ENCODE data around the gene PTPRD. TPM values are rescaled to one million over a fixed set of nuclear protein-coding genes. Genes with fewer than 3 reads are reported as not detected.

Gene PTPRD
- total RNA-seq, 1 donor: 0.52 TPM

DNA sequence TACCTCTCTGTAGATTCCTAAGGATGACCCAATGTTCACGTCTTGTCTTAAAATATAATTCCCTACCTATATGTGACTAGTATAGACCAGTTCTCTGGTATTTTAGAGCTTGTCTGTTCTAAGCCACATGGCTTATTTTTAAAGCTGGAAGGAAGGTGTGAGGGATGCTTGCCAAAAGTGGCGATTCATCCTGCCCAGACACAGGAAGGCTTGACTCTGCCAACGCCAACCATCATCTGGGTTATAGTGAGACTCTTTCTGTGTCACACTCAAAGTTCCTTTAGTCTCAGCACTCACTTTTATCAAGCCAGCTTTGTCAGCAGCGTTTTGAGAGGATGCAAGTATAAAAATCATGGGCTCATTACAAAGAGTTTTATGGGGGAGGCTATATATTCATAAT is 500.0 kb downstream of the PTPRD start:
- H3K4me3 ChIP-seq (ENCODE audit: low read length): no peak overlapping the region
- no peaks in the 10 kb centered on the region for H3K9me3 ChIP-seq (ENCODE audit: low read depth, low read length)
- no peaks in the 10 kb centered on the region for H3K27me3 ChIP-seq (ENCODE audit: insufficient read depth, low read length)
- no peaks in the 10 kb centered on the region for H3K4me1 ChIP-seq (ENCODE audit: insufficient read depth, low read length)

DNA sequence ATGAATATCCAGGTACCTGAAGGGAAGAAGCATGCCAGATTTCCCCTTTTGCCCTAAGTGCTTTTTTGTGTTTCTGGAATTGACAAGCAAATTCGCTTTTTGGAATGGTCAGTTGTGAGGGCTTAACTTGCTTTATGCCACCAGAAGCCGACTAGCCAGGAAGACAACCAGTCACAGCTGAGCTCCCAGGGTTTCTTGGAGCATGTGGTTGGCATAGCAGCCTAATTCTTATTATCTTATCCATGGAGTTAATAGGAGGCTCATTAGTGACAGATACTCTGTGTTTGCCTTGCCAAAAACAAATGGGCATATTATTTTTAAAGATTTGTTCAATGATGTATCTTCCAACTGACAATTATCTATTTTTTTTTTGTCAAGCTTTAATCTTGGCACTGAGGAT is 500.7 kb downstream of the PTPRD start:
- H3K27me3 ChIP-seq (ENCODE audit: insufficient read depth, low read length): no peaks in the 10 kb centered on the region
- no peak overlapping the region for H3K4me3 ChIP-seq (ENCODE audit: low read length)
- no peaks in the 10 kb centered on the region for H3K9me3 ChIP-seq (ENCODE audit: low read depth, low read length)
- no peaks in the 10 kb centered on the region for H3K4me1 ChIP-seq (ENCODE audit: insufficient read depth, low read length)

DNA sequence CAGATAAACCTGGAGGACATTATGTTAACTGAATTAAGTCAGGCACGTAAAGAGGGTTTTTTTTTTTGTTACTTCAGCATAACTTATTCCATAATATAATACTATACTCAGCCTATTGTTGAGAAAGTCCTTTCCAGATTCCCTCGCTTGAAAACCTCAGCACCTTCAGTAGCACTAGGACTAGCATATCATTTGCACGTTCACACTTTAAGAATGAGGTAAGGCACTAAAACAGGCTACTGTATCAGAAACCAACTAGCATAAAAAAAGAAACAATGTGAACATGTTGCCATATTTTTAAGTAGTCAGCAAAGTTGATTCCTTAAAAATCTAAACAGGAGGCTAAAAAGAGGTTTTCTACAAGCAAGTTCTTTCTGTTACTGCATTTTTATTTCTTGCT is 504.0 kb downstream of the PTPRD start:
- H3K9me3 ChIP-seq (ENCODE audit: low read depth, low read length): no peaks in the 10 kb centered on the region
- no peaks in the 10 kb centered on the region for H3K27me3 ChIP-seq (ENCODE audit: insufficient read depth, low read length)
- H3K4me3 ChIP-seq (ENCODE audit: low read length): no peak overlapping the region
- no peaks in the 10 kb centered on the region for H3K4me1 ChIP-seq (ENCODE audit: insufficient read depth, low read length)

DNA sequence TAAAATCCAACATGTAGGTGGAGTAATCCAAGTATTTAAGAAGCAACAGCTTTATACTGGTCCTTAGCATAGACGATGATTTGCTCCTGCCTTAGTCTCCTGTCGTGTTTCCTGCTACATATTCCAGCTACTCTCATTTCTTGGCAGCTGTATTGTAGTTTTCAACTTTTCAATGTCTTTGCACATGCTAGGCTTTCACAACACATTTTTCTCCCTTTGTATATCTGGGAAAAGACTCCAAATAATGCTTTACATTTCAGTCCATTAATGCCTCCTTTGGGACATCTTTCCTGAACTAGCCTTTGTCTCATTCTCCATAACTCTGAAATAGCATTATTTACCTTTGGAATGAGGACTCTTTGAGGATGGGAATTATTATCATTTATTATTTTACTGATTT is 508.0 kb downstream of the PTPRD start:
- H3K4me1 ChIP-seq (ENCODE audit: insufficient read depth, low read length): no peaks in the 10 kb centered on the region
- H3K9me3 ChIP-seq (ENCODE audit: low read depth, low read length): no peaks in the 10 kb centered on the region
- H3K4me3 ChIP-seq (ENCODE audit: low read length): no peak overlapping the region
- no peaks in the 10 kb centered on the region for H3K27me3 ChIP-seq (ENCODE audit: insufficient read depth, low read length)

DNA sequence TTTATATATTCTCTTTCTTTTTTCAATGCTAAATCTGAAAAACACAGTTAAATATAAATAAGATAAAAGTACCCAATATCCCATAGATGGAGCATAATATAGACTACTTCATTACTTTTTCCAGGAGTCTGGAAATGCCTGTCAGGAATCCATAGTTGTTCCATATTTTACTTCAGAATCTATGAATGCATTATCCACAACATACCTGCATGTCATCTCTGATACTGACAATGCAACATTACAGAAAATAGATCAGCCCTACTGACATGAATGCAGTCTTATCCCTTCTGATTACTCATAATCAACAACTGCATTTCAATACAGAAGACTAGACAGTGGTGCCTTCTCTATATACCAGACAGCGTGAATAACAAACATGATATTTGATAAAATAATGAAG is 517.6 kb downstream of the PTPRD start:
- H3K4me3 ChIP-seq (ENCODE audit: low read length): no peak overlapping the region
- H3K27me3 ChIP-seq (ENCODE audit: insufficient read depth, low read length): no peaks in the 10 kb centered on the region
- H3K9me3 ChIP-seq (ENCODE audit: low read depth, low read length): no peaks in the 10 kb centered on the region
- H3K4me1 ChIP-seq (ENCODE audit: insufficient read depth, low read length): no peaks in the 10 kb centered on the region

DNA sequence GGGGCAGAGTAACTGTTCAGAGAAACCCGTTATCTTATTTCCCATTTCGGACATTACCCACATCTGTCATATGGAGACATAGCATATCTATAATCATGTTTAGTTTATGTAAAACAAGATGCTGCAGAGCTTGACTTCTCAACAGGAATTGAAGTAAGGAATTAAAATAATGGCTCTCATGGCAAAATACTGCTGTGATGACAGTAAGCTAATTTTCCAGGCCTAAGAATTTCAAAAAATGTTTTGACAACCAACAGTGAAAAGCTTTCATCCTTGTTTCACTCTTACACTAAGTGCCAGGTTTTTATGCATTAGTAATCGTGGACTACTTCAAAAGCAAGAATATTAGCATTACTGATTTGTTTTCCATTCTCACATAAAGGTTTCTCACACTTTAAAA is 518.2 kb downstream of the PTPRD start:
- H3K4me3 ChIP-seq (ENCODE audit: low read length): no peak overlapping the region
- no peaks in the 10 kb centered on the region for H3K27me3 ChIP-seq (ENCODE audit: insufficient read depth, low read length)
- H3K9me3 ChIP-seq (ENCODE audit: low read depth, low read length): no peaks in the 10 kb centered on the region
- H3K4me1 ChIP-seq (ENCODE audit: insufficient read depth, low read length): no peaks in the 10 kb centered on the region

DNA sequence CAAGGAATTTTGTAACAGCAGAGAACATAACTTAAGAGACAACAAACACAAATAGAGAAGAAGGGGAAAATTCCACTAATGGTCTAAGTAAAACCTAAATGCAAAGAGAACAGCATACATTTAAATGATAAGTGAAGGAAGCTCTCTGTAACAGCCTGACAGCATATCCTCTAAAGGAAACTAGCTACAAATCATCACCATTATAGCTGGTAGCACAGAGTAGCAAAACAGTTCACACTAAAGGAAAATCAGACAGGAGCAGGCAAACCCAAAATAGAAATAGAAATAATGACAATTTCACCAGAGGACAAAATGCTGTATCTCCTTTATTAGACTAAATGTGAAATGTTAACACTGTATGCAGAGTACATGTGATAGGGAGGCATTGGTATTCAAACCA is 532.8 kb downstream of the PTPRD start:
- H3K27me3 ChIP-seq (ENCODE audit: insufficient read depth, low read length): no peaks in the 10 kb centered on the region
- H3K4me3 ChIP-seq (ENCODE audit: low read length): no peak overlapping the region
- H3K9me3 ChIP-seq (ENCODE audit: low read depth, low read length): no peaks in the 10 kb centered on the region
- no peaks in the 10 kb centered on the region for H3K4me1 ChIP-seq (ENCODE audit: insufficient read depth, low read length)

DNA sequence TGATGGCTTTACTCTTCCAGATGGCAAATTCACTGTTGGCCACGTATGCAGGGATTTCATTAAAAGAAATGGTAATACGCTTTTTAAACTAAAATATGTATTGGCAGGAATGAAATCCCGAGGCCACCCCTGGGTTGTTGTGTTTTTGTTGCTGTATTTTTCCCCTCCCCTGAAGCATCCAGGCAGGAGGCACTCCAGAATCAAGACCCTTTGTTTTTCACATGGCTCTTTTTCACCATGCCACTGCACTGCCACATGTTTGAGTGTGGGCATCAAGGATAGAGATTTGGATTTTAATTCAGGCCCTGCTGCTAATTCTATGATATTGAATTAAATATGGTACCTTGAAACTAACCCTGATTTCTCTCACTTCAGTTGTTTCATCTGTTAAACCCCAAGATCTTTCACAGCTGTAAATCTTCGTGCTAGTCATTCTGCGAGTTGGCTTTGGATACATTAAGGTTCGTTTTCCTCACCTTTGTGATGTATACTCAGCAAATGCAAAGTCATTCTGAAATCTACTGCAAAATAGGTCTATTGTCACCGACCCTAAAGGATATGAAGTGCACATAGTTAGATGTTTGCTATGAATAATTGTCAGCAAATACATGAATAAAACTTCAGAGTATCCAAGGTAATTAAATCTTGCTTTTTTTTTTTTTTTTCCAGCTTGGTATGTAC is 533.4 kb downstream of the PTPRD start:
- Histone ChIP-seq H3K4me1 (ENCODE audit: insufficient read depth, low read length) (no peaks in the 10 kb centered on the region), H3K9me3 (ENCODE audit: low read depth, low read length) (no peaks in the 10 kb centered on the region), H3K27me3 (ENCODE audit: insufficient read depth, low read length) (no peaks in the 10 kb centered on the region), H3K4me3 (ENCODE audit: low read length) (no peak overlapping the region)

DNA sequence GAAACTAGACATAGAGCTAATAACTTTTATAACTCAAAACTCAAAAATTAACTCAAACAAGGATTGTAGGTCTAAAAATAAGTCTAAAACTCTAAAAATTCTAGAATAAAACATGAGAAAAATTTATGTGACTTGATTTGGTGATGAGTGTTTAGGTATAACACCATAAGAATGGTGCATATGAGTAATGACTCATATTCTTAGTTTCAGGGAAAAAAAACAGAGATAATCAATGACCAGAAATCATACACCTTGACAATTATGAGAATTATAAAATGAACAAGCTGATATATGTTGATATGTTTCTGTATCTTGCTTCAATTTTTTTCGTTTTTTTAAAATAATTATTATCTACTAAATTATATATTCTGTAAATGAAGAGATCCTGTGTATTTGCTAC is 541.2 kb downstream of the PTPRD start:
- Histone ChIP-seq H3K4me1 (ENCODE audit: insufficient read depth, low read length) (no peaks in the 10 kb centered on the region), H3K27me3 (ENCODE audit: insufficient read depth, low read length) (no peaks in the 10 kb centered on the region), H3K9me3 (ENCODE audit: low read depth, low read length) (no peaks in the 10 kb centered on the region), H3K4me3 (ENCODE audit: low read length) (no peak overlapping the region)

DNA sequence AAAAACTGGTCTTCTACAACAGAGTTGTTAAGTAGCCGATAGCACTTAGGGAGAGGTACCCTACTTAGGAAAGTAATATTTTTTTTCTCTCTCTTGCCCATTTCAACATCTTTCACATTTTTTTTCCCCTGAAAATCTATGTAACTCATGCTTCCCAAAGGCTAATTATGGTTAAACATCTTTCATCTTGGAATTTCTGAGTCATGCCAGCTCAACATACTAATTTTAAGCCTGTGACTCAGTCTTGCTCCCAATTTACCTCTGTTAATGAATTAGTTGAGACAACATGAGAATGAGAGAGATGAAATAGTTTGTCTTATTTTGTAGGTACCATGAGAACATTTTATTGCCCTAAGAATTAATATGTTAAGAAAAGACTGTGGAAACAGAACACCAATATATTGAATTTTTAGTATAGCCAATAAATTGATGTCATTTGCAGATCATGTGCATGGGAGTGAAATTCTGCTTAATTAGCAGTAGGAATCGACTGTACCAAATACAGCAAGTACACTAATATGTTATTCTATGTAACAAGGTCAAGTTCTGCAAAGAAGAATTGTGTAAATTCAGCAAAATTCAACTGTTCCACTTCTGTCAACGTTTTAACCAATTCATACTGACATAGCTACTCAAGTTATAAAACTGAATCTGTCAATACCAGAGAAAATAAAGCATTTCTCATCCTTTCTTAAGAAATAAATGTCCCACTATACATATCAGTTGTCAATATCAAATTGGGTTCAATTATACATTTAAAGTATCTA is 550.0 kb downstream of the PTPRD start:
- no peak overlapping the region for H3K4me3 ChIP-seq (ENCODE audit: low read length)
- no peaks in the 10 kb centered on the region for H3K9me3 ChIP-seq (ENCODE audit: low read depth, low read length)
- H3K27me3 ChIP-seq (ENCODE audit: insufficient read depth, low read length): no peaks in the 10 kb centered on the region
- no peaks in the 10 kb centered on the region for H3K4me1 ChIP-seq (ENCODE audit: insufficient read depth, low read length)

DNA sequence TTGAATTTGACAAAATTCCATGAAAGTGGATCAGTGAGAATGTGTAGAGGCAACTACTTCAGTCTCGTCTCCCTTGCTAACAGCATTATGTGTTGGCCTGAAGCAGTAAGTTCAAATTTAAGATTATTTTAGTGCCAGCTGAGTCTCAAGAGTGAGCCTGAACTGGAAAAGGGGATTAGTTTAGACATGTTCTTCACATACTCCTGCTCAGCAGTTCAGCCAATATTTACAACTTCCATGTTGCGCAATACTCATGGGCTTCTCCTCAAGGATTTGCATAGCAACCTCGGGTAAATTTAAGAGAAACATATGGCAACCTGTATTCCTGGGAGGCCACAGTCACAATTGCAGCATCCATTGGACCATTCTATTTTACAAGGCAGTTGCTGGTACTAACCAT is 553.8 kb downstream of the PTPRD start:
- Histone ChIP-seq H3K4me1 (ENCODE audit: insufficient read depth, low read length) (no peaks in the 10 kb centered on the region), H3K9me3 (ENCODE audit: low read depth, low read length) (no peaks in the 10 kb centered on the region), H3K27me3 (ENCODE audit: insufficient read depth, low read length) (no peaks in the 10 kb centered on the region), H3K4me3 (ENCODE audit: low read length) (no peak overlapping the region)

DNA sequence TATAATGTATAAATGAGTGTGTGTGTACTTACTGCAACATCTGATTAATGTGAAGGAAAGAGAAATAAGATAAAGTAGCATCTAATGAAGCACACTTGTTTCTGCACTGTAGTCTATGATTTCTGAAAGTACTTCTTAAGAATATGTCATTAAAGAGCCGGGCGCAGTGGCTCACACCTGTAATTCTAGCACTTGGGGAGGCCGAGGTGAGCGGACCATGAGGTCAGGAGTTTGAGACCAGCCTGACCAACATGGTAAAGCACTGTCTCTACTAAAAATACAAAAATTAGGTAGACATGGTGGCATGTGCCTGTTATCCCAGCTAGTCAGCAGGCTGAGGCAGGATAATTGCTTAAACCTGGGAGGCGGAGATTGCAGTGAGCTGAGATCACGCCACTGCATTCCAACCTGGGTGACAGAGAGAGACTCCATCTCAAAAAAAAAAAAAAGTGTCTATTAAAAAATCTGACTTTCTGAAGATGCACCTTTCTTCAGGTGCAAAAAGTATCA is 556.9 kb downstream of the PTPRD start:
- Histone ChIP-seq H3K9me3 (ENCODE audit: low read depth, low read length) (no peaks in the 10 kb centered on the region), H3K27me3 (ENCODE audit: insufficient read depth, low read length) (no peaks in the 10 kb centered on the region), H3K4me1 (ENCODE audit: insufficient read depth, low read length) (no peaks in the 10 kb centered on the region), H3K4me3 (ENCODE audit: low read length) (no peak overlapping the region)

DNA sequence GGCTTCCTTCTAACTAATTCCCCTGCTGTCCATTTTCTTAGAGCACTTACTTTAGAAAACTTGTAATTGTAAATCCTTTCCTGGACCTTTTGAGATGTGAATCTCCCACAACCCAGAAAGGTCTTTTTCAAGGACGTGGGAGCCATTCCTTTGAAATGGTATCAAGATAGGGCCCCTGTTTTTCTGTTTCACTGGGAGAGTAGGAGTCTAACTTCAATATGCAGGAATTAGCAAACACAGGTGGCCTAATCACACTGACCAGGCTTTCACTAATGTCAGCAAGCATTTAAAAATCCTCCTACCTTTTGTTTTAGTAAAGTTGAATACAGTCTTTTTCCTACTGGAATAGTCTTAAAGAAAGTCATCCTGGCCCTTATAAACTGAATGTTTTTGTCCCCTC is 558.3 kb downstream of the PTPRD start:
- no peaks in the 10 kb centered on the region for H3K4me1 ChIP-seq (ENCODE audit: insufficient read depth, low read length)
- no peak overlapping the region for H3K4me3 ChIP-seq (ENCODE audit: low read length)
- no peaks in the 10 kb centered on the region for H3K27me3 ChIP-seq (ENCODE audit: insufficient read depth, low read length)
- H3K9me3 ChIP-seq (ENCODE audit: low read depth, low read length): no peaks in the 10 kb centered on the region

DNA sequence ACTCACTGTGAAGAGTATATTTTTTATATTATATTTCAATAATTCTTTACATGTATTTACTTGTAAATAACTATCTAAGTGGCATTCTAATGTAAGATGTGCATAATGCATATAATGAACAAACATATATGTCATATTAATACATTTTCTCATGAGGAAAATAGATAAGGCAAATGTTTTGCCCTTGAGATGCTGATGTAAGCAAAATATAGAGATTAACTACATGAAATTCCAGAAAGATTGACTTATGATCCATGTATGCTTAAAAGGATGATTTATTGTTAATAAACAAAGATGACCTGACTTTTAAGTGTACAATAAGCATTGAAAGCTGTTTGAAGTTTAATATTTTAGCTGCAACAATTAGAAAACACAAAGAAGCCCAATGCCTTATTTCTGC is 559.9 kb downstream of the PTPRD start:
- H3K4me3 ChIP-seq (ENCODE audit: low read length): no peak overlapping the region
- H3K9me3 ChIP-seq (ENCODE audit: low read depth, low read length): no peaks in the 10 kb centered on the region
- H3K27me3 ChIP-seq (ENCODE audit: insufficient read depth, low read length): no peaks in the 10 kb centered on the region
- H3K4me1 ChIP-seq (ENCODE audit: insufficient read depth, low read length): no peaks in the 10 kb centered on the region

DNA sequence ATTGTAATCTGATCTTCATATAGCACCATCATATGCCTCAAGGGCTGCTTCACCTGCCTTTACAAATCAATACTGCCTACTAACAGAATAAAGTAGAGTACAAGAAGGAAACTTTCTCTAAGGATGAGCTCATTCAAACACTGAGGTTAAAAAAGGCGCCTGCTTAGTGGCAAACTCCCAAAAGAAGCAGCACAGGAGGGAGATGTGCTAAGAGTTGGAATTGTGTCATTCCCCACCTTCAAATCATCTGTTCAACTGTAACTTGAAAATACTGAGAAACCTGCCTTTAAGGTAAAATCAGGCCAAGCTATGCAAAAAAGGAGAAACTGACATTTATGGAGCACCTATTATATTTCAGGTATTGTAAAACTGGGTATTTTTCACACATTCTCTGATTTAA is 560.6 kb downstream of the PTPRD start:
- Histone ChIP-seq H3K4me1 (ENCODE audit: insufficient read depth, low read length) (no peaks in the 10 kb centered on the region), H3K9me3 (ENCODE audit: low read depth, low read length) (no peaks in the 10 kb centered on the region), H3K27me3 (ENCODE audit: insufficient read depth, low read length) (no peaks in the 10 kb centered on the region), H3K4me3 (ENCODE audit: low read length) (no peak overlapping the region)

DNA sequence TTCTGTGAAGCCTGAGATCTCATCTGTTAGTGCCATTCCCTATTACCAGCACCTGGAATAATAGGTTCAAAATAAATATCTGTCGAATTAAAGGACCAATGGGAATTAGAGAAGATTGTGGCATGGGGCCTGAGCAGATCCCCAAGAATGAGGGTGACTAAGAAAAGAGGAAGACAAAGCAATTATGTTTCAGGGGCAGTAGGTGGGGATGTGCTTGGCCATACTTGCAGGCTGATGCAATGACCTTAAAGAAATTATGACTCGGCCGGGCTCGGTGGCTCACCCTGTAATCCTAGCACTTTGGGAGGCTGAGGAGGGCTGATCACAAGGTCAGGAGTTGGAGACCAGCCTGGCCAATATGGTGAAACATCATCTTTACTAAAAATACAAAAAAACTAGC is 562.8 kb downstream of the PTPRD start:
- Histone ChIP-seq H3K4me1 (ENCODE audit: insufficient read depth, low read length) (no peaks in the 10 kb centered on the region), H3K4me3 (ENCODE audit: low read length) (no peak overlapping the region), H3K9me3 (ENCODE audit: low read depth, low read length) (no peaks in the 10 kb centered on the region), H3K27me3 (ENCODE audit: insufficient read depth, low read length) (no peaks in the 10 kb centered on the region)
